ENCODE results near the gene WNK2. TPM values are rescaled to one million over a fixed set of nuclear protein-coding genes. Genes with fewer than 3 reads are reported as not detected.

WNK2 gene
- total and polyA plus RNA-seq, 2 of the 4 experiments (the other 2 are of a cell fraction): not detected

DNA sequence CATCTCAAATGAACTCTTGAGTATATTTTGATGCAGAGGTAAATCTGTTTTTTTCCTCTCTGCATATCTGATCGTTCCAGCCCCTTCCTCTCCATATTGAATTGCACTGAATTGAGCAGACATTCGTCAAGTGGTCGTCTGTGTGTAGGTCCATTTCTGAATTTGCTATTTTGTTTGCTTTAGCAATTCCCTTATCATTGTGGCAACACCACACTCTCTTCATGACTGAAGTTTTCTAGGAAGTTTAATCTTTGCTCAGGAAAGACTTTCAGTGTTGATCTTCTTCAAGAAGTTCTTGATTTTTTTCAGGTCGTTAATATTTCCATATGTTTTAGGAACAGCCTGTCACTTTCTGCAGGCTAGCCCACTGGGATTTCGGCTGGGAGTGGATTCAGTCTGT lies 132.0 kb downstream of the WNK2 start:
- no peaks in the 10 kb centered on the region for H3K36me3 ChIP-seq (ENCODE audit: control insufficient read depth, insufficient read depth, low read length)
- dilution Hi-C loops (cut with HindIII; ENCODE audit: low sequenced_read_pairs, unreplicated experiment) (no loop called here), intact Hi-C loops (cut with micrococcal nuclease) (loop anchor here (10.0 kb wide), 1 partner anchor 249 kb away; no protein-coding TSS in a partner anchor), in situ Hi-C loops (cut with MboI; ENCODE audit: low sequenced_read_pairs) (loop anchor here (25.0 kb wide), 2 partner anchors 96 to 304 kb away; no protein-coding TSS in a partner anchor)
- WGBS, 2 experiments (ENCODE audit: extremely low coverage in 2 of 2, insufficient read length in 1 of 2): no CpG with 5 or more reads among the region's 5 CpGs
- no peak overlapping the region for H3K4me2 ChIP-seq (ENCODE audit: low read depth, low read length)
- no peak overlapping the region for H3K27ac ChIP-seq (ENCODE audit: insufficient read depth, low read length)
- H3K14ac ChIP-seq (replicated peaks; ENCODE audit: low read depth, low read length): no peak overlapping the region
- no peak overlapping the region for H2AFZ ChIP-seq (replicated peaks; ENCODE audit: low read length, poor library complexity)
- H3K23ac ChIP-seq (ENCODE audit: low read depth, low read length): no peak overlapping the region
- H2BK5ac ChIP-seq (ENCODE audit: low read depth, low read length, poor library complexity, severe bottlenecking): no peak overlapping the region
- no peak overlapping the region for H2BK120ac ChIP-seq (ENCODE audit: low read depth, low read length)
- H3K18ac ChIP-seq (ENCODE audit: low read depth, low read length): no peak overlapping the region
- no peak overlapping the region for H4K8ac ChIP-seq (ENCODE audit: low read depth in 2 of 2, low read length in 2 of 2)
- H3K4me3 ChIP-seq (ENCODE audit: insufficient read depth, low read depth, low read length): no peak overlapping the region
- ChIA-PET CTCF (interaction anchor here (1.0 kb wide), 1 partner anchor 11 kb away, joined by 3 read pairs; no protein-coding TSS in a partner anchor), POLR2A (ENCODE audit: unreplicated experiment) (no interaction called here)
- no peaks in the 10 kb centered on the region for H3K4me1 ChIP-seq (ENCODE audit: control insufficient read depth, insufficient read depth, low read length)
- H4K5ac ChIP-seq (ENCODE audit: low read depth, low read length): no peak overlapping the region
- H3K79me1 ChIP-seq (ENCODE audit: low read depth in 1 of 2, low read length in 2 of 2): no peaks in the 10 kb centered on the region
- no peak overlapping the region for H3K56ac ChIP-seq (ENCODE audit: extremely low read depth, insufficient read depth, low read length)
- no peak overlapping the region for H2AK5ac ChIP-seq (ENCODE audit: low read depth, low read length)
- no peak overlapping the region for H2BK15ac ChIP-seq (ENCODE audit: low read depth, low read length)
- no peak overlapping the region for H3K4ac ChIP-seq (ENCODE audit: low read depth, low read length)
- H2BK20ac ChIP-seq (ENCODE audit: low read depth, low read length): no peak overlapping the region
- no peaks in the 10 kb centered on the region for H3K9me1 ChIP-seq (ENCODE audit: insufficient read depth, low read length)
- no peaks in the 10 kb centered on the region for H3K9me3 ChIP-seq (ENCODE audit: control insufficient read depth, insufficient read depth, low read length)
- H3K27me3 ChIP-seq (ENCODE audit: control insufficient read depth, insufficient read depth, low read length): peaks cover 14% of the 10 kb centered on the region
- no peak for TF ChIP-seq CEBPB (IDR thresholded peaks at IDR 0.05; ENCODE audit: low read depth, low read length)
- TF ChIP-seq, protein P1, sequence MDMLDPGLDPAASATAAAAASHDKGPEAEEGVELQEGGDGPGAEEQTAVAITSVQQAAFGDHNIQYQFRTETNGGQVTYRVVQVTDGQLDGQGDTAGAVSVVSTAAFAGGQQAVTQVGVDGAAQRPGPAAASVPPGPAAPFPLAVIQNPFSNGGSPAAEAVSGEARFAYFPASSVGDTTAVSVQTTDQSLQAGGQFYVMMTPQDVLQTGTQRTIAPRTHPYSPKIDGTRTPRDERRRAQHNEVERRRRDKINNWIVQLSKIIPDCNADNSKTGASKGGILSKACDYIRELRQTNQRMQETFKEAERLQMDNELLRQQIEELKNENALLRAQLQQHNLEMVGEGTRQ (IDR thresholded peaks at IDR 0.05; ENCODE audit: low read depth, low read length): no peak
- no peak overlapping the region for H3K9ac ChIP-seq (ENCODE audit: low read depth, low read length)
- DNase-seq (no peak), ATAC-seq (ENCODE audit: low read depth) (no peak)
- H4K91ac ChIP-seq (ENCODE audit: insufficient read depth, low read depth, low read length): no peak overlapping the region
- no TSS peak for BruUV-seq (replicated peaks)
- no peaks in the 10 kb centered on the region for H4K20me1 ChIP-seq (ENCODE audit: insufficient read depth, low read length)
- no peak overlapping the region for H2AK9ac ChIP-seq (replicated peaks; ENCODE audit: low read depth, low read length, poor library complexity)

Data from IMR-90 (cell line).